Uterus (tissue), 2 donors: ENCODE data around the gene CYP1A2.

Experiments
- CTCF ChIP-seq, 4 experiments: fragments of 200-600 bp in 2 of 4; fragments of 450-650 bp in 2 of 4; sonication (generic) in 2 of 4; IDR thresholded peaks; one replicate each; pipeline ENCODE4 v1.5.1; 2016 to 2019; ENCODE audit warnings: antibody characterized with exemption in 4 of 4, mild to moderate bottlenecking in 2 of 4, moderate library complexity in 1 of 4
- POLR2A ChIP-seq, 2 donors: fragments of 450-650 bp; IDR thresholded peaks; one replicate each; pipeline ENCODE4 v1.6.1; 2016; ENCODE audit warnings: antibody characterized with exemption in 2 of 2, mild to moderate bottlenecking in 1 of 2, moderate library complexity in 1 of 2

- no peak for TF ChIP-seq CTCF (IDR thresholded peaks at IDR 0.05)
- no peak for TF ChIP-seq POLR2A (IDR thresholded peaks at IDR 0.05)
Observed at GRCh38 chr15:74742422-74742821, 6.2 kb upstream of the CYP1A2 start.
